GM18867 (cell line): ENCODE data around the gene ASAH2B.
"Not testable (repeated sequence)": the region's sequence is repeated elsewhere in the genome, so short reads cannot be mapped to it uniquely, and the experiment has no call there.

Experiments used
- ATAC-seq: cut with Tn5 transposase; IDR thresholded peaks from one replicate; pipeline ENCODE4 v1.9.1; 2021; ENCODE audit warnings: mild to moderate bottlenecking, moderate library complexity; ENCODE audit not compliant: unreplicated experiment

Gene ASAH2B

GRCh38 chr10:50739618-50740292 lies at the start of gene ASAH2B:
Gene ASAH2B (plus strand): TSS chr10:50739936. CDS start chr10:50745131, 5,195 bp downstream.
- ATAC-seq: peak; percentile 74

- ATAC-seq: not testable (repeated sequence)
Measured at GRCh38 chr10:50697819-50698218, 41.9 kb upstream of the ASAH2B start.

GRCh38 chr10:50701947-50702346 lies 37.8 kb upstream of the ASAH2B start:
- ATAC-seq: not testable (repeated sequence)

GRCh38 chr10:50702997-50703396 lies 36.7 kb upstream of the ASAH2B start:
- ATAC-seq: not testable (repeated sequence)

GRCh38 chr10:50704436-50705079 lies 35.2 kb upstream of the ASAH2B start:
- not testable (repeated sequence) for ATAC-seq

- ATAC-seq: not testable (repeated sequence)
Measured at GRCh38 chr10:50706006-50706405, 33.7 kb upstream of the ASAH2B start.

GRCh38 chr10:50710241-50710640 lies 29.5 kb upstream of the ASAH2B start:
- not testable (repeated sequence) for ATAC-seq

GRCh38 chr10:50723812-50724211 lies 15.9 kb upstream of the ASAH2B start:
- peak; percentile 94 for ATAC-seq

- not testable (repeated sequence) for ATAC-seq
Measured at GRCh38 chr10:50728112-50728511, 11.6 kb upstream of the ASAH2B start.

- not testable (repeated sequence) for ATAC-seq
Measured at GRCh38 chr10:50738987-50739617, 634 bp upstream of the ASAH2B start.

- ATAC-seq: peak; percentile 35
Measured at GRCh38 chr10:50740293-50740648, 535 bp downstream of the ASAH2B start.

GRCh38 chr10:50742820-50743219 lies 3.1 kb downstream of the ASAH2B start:
- ATAC-seq: not testable (repeated sequence)

- ATAC-seq: not testable (repeated sequence)
Measured at GRCh38 chr10:50766774-50767513, 27.2 kb downstream of the ASAH2B start.

GRCh38 chr10:50772042-50772441 lies 32.3 kb downstream of the ASAH2B start:
- not testable (repeated sequence) for ATAC-seq

- ATAC-seq: not testable (repeated sequence)
Measured at GRCh38 chr10:50774868-50775267, 35.1 kb downstream of the ASAH2B start.

GRCh38 chr10:50780036-50780435 lies 40.3 kb downstream of the ASAH2B start:
- not testable (repeated sequence) for ATAC-seq

GRCh38 chr10:50782017-50782416 lies 42.3 kb downstream of the ASAH2B start:
- ATAC-seq: not testable (repeated sequence)

GRCh38 chr10:50787962-50788361 lies 48.2 kb downstream of the ASAH2B start:
- not testable (repeated sequence) for ATAC-seq

- ATAC-seq: no peak
Measured at GRCh38 chr10:50788951-50789945, 49.5 kb downstream of the ASAH2B start.

- no peak for ATAC-seq
Measured at GRCh38 chr10:50794490-50794889, 54.8 kb downstream of the ASAH2B start.
